NCI-H460 (cell line): ENCODE measurements around the gene LGALS1. TPM values are rescaled to one million over a fixed set of nuclear protein-coding genes. Genes with fewer than 3 reads are reported as not detected.
"Not testable (repeated sequence)": the region's sequence is repeated elsewhere in the genome, so short reads cannot be mapped to it uniquely, and the experiment has no call there.

Source experiments
- DNase-seq: peaks from one replicate; pipeline ENCODE4 v3.0.0-alpha.2; 2016; ENCODE audit warnings: low read depth; ENCODE audit errors: extremely low read depth
- small RNA-seq, 2 experiments: library from RNA; depleted of rRNA; stranded (forward); fragments of <200 nt; gene quantifications; one replicate each; pipeline ENCODE3, GENCODE V24; 2014
- total RNA-seq: library from RNA; depleted of rRNA; stranded (reverse); fragments of >200 nt; shearing (Covaris generic); gene quantifications from 2 replicates; pipeline ENCODE4 v1.2.3, GENCODE V29; 2014; rRNA removed

LGALS1 gene
- total RNA-seq, 1 experiment from 2014 or later: 742 TPM

- no peak for DNase-seq
Measured at GRCh38 chr22:37714634-37715033, 39.2 kb downstream of the LGALS1 start.

GRCh38 chr22:37715760-37716159 lies 40.3 kb downstream of the LGALS1 start:
- DNase-seq: no peak

GRCh38 chr22:37716708-37717107 lies 41.3 kb downstream of the LGALS1 start:
- no peak for DNase-seq

GRCh38 chr22:37717235-37717634 lies 41.8 kb downstream of the LGALS1 start:
- DNase-seq: not testable (repeated sequence)

- not testable (repeated sequence) for DNase-seq
Measured at GRCh38 chr22:37717746-37718305, 42.4 kb downstream of the LGALS1 start.

- DNase-seq: no peak
Measured at GRCh38 chr22:37725551-37726240, 50.3 kb downstream of the LGALS1 start.

GRCh38 chr22:37726241-37726887 lies 50.9 kb downstream of the LGALS1 start:
- DNase-seq: no peak

GRCh38 chr22:37728620-37729019 lies 53.2 kb downstream of the LGALS1 start:
- DNase-seq: no peak

Small RNAs within 50 kb of the gene (small RNA-seq; reads per million reads assigned to genes)
- 0 reads per million in 2 experiments for gene RN7SL385P

Other genes with a start within 250 kb of the LGALS1 start
- gene ELFN2, start 248.2 kb upstream of the LGALS1 start, total RNA-seq: 0.02 TPM in 1 of 2 replicates, not detected in the other
- not detected in 2 replicates for gene MFNG, start 189.3 kb upstream of the LGALS1 start, total RNA-seq
- gene CARD10, start 156.2 kb upstream of the LGALS1 start, total RNA-seq: 3.1 and 4.7 TPM in 2 replicates
- 43.7 and 59.0 TPM in 2 replicates for gene CDC42EP1, start 115.2 kb upstream of the LGALS1 start, total RNA-seq
- gene LGALS2, start 95.5 kb upstream of the LGALS1 start, total RNA-seq: not detected in 2 replicates
- gene GGA1, start 66.8 kb upstream of the LGALS1 start, total RNA-seq: 36.5 TPM in 2 replicates
- gene SH3BP1, start 36.0 kb upstream of the LGALS1 start, total RNA-seq: 1.7 and 2.9 TPM in 2 replicates
- 27.1 and 37.5 TPM in 2 replicates for gene PDXP, start 16.9 kb upstream of the LGALS1 start, total RNA-seq
- 39.7 and 42.2 TPM in 2 replicates for gene NOL12, start 10.7 kb downstream of the LGALS1 start, total RNA-seq
- gene TRIOBP, start 21.4 kb downstream of the LGALS1 start, total RNA-seq: 16.1 and 17.9 TPM in 2 replicates
- gene GCAT, start 132.3 kb downstream of the LGALS1 start, total RNA-seq: 4.0 and 5.6 TPM in 2 replicates
- gene GALR3, start 147.7 kb downstream of the LGALS1 start, total RNA-seq: not detected in 2 replicates
- gene ANKRD54, start 168.7 kb downstream of the LGALS1 start, total RNA-seq: 8.1 and 8.4 TPM in 2 replicates
- 270 and 290 TPM in 2 replicates for gene EIF3L, start 173.8 kb downstream of the LGALS1 start, total RNA-seq
- gene MICALL1, start 230.7 kb downstream of the LGALS1 start, total RNA-seq: 6.3 and 7.5 TPM in 2 replicates